Ascending aorta (tissue), 2 donors: ENCODE measurements around the gene SHISA7. TPM values are rescaled to one million over a fixed set of nuclear protein-coding genes. Genes with fewer than 3 reads are reported as not detected.

Source experiments
- DNase-seq, 2 donors: peaks; one replicate each; pipeline ENCODE4 v3.0.0-alpha.2; 2019; ENCODE audit warnings: low spot score in 2 of 2
- H3K27ac ChIP-seq, 2 donors: fragments of 200-600 bp; sonication (generic); one replicate each; pipeline ENCODE4 v1.5.1; 2016 to 2017; ENCODE audit warnings: mild to moderate bottlenecking in 1 of 2
- H3K27me3 ChIP-seq: fragments of 200-600 bp; sonication (generic); one replicate; pipeline ENCODE4 v1.5.1; 2017
- H3K36me3 ChIP-seq, 2 donors: fragments of 200-600 bp; sonication (generic); one replicate each; pipeline ENCODE4 v1.5.1; 2016
- H3K4me1 ChIP-seq, 2 donors: fragments of 200-600 bp; sonication (generic); one replicate each; pipeline ENCODE4 v1.5.1; 2016 to 2017; ENCODE audit warnings: mild to moderate bottlenecking in 1 of 2
- H3K4me3 ChIP-seq, 2 donors: fragments of 200-600 bp; sonication (generic); one replicate each; pipeline ENCODE4 v1.5.1; 2016 to 2017; ENCODE audit warnings: mild to moderate bottlenecking in 1 of 2
- H3K9me3 ChIP-seq, 2 donors: fragments of 200-600 bp; sonication (generic); one replicate each; pipeline ENCODE4 v1.5.1; 2016
- CTCF ChIP-seq, 3 experiments: fragments of 200-600 bp in 2 of 3; fragments of 450-650 bp in 1 of 3; sonication (generic) in 2 of 3; IDR thresholded peaks; one replicate each; pipeline ENCODE4 v1.5.1; 2016 to 2019; ENCODE audit warnings: antibody characterized with exemption in 3 of 3, mild to moderate bottlenecking in 1 of 3, moderate library complexity in 1 of 3
- intact Hi-C: fragments of 100-400 bp; cut with DNase I; formaldehyde crosslinking; loops from one replicate; pipeline ENCODE4 v1.15.1; 2023
- total RNA-seq: library from RNA; depleted of rRNA; stranded (reverse); fragments of >200 nt; gene quantifications from one replicate; pipeline ENCODE4 v1.1.0, GENCODE V29; 2016

Gene SHISA7
- total RNA-seq, 1 donor from 2014 or later = 0.85 TPM

- TF ChIP-seq CTCF (IDR thresholded peaks at IDR 0.05) = no peak
These were observed 1.3 kb downstream of the SHISA7 start for GRCh38 chr19:55441692-55442321.

GRCh38 chr19:55441319-55441691, 1.8 kb downstream of the SHISA7 start:
- Histone ChIP-seq H3K27ac (no peak overlapping the region), H3K4me3 (no peak overlapping the region), H3K4me1 (no peaks in the 10 kb centered on the region), H3K9me3 (no peaks in the 10 kb centered on the region), H3K27me3 (peaks cover 19% of the 10 kb centered on the region), H3K36me3 (no peaks in the 10 kb centered on the region)
- intact Hi-C loops = no loop called here
- TF ChIP-seq CTCF (IDR thresholded peaks at IDR 0.05) = no peak
- DNase-seq = no peak

More at GRCh38 chr19:55441692-55442321, 1.3 kb downstream of the SHISA7 start:
- no peak for DNase-seq
- no peak overlapping the region for H3K4me3 ChIP-seq
- no peak overlapping the region for H3K27ac ChIP-seq
- no peaks in the 10 kb centered on the region for H3K4me1 ChIP-seq
- no peaks in the 10 kb centered on the region for H3K9me3 ChIP-seq
- no peaks in the 10 kb centered on the region for H3K36me3 ChIP-seq
- H3K27me3 ChIP-seq = peaks cover 19% of the 10 kb centered on the region
- intact Hi-C loops = no loop called here

GRCh38 chr19:55440411-55441105, 2.5 kb downstream of the SHISA7 start:
- H3K27me3 ChIP-seq = peaks cover 19% of the 10 kb centered on the region
- no peaks in the 10 kb centered on the region for H3K9me3 ChIP-seq
- intact Hi-C loops = no loop called here
- TF ChIP-seq CTCF (IDR thresholded peaks at IDR 0.05) = no peak
- no peak overlapping the region for H3K4me3 ChIP-seq
- no peaks in the 10 kb centered on the region for H3K4me1 ChIP-seq
- no peaks in the 10 kb centered on the region for H3K36me3 ChIP-seq
- no peak overlapping the region for H3K27ac ChIP-seq
- no peak for DNase-seq

- H3K27ac ChIP-seq = no peak overlapping the region
- H3K4me1 ChIP-seq = no peaks in the 10 kb centered on the region
- intact Hi-C loops = no loop called here
- no peak for TF ChIP-seq CTCF (IDR thresholded peaks at IDR 0.05)
- H3K27me3 ChIP-seq = peaks cover 19% of the 10 kb centered on the region
- no peak for DNase-seq
- H3K4me3 ChIP-seq = no peak overlapping the region
- no peaks in the 10 kb centered on the region for H3K9me3 ChIP-seq
- no peaks in the 10 kb centered on the region for H3K36me3 ChIP-seq
These were observed 4.0 kb downstream of the SHISA7 start for GRCh38 chr19:55439052-55439451.

- intact Hi-C loops = no loop called here
- no peak overlapping the region for H3K4me3 ChIP-seq
- H3K27me3 ChIP-seq = peaks cover 29% of the 10 kb centered on the region
- no peaks in the 10 kb centered on the region for H3K4me1 ChIP-seq
- H3K36me3 ChIP-seq = no peaks in the 10 kb centered on the region
- no peak for DNase-seq
- H3K9me3 ChIP-seq = no peaks in the 10 kb centered on the region
- no peak for TF ChIP-seq CTCF (IDR thresholded peaks at IDR 0.05)
- H3K27ac ChIP-seq = no peak overlapping the region
These were observed 5.7 kb downstream of the SHISA7 start for GRCh38 chr19:55437410-55437809.
